Right atrium auricular region (tissue), 2 donors: ENCODE measurements around the gene TRA2B. TPM values are rescaled to one million over a fixed set of nuclear protein-coding genes. Genes with fewer than 3 reads are reported as not detected.

Source experiments
- DNase-seq: peaks from one replicate; pipeline ENCODE4 v3.0.0-alpha.2; 2019; ENCODE audit warnings: low spot score
- H3K27ac ChIP-seq, 2 donors: fragments of 200-600 bp; sonication (generic); 1 replicate in 1 of 2; 2 replicates in 1 of 2; pipeline ENCODE4 v1.5.1; 2016 to 2019
- H3K27me3 ChIP-seq, 2 donors: fragments of 200-600 bp; sonication (generic); one replicate each; pipeline versions ENCODE4 v1.5.1 to v1.6.0; 2017 to 2019
- H3K36me3 ChIP-seq: fragments of 200-600 bp; sonication (generic); one replicate; pipeline ENCODE4 v1.5.1; 2016
- H3K4me1 ChIP-seq, 2 donors: fragments of 200-600 bp; sonication (generic); one replicate each; pipeline versions ENCODE4 v1.5.1 to v1.6.0; 2017 to 2019
- H3K4me3 ChIP-seq, 2 donors: fragments of 200-600 bp; sonication (generic); 1 replicate in 1 of 2; 2 replicates in 1 of 2; pipeline ENCODE4 v1.5.1; 2017 to 2019; ENCODE audit warnings: mild to moderate bottlenecking in 1 of 2, moderate library complexity in 1 of 2
- H3K9me3 ChIP-seq, 2 donors: fragments of 200-600 bp; sonication (generic); one replicate each; pipeline ENCODE4 v1.5.1; 2019
- CTCF ChIP-seq, 2 donors: fragments of 200-600 bp; sonication (generic); IDR thresholded peaks; one replicate each; pipeline ENCODE4 v1.5.1; 2019; ENCODE audit warnings: antibody characterized with exemption in 2 of 2
- total RNA-seq, 2 donors: library from RNA; depleted of rRNA; stranded (reverse); fragments of >200 nt; gene quantifications; one replicate each; pipeline ENCODE4 v1.1.0, GENCODE V29; 2016

The TRA2B gene
- total RNA-seq, 2 donors from 2014 or later: 144 to 163 TPM

- H3K4me3 ChIP-seq: no peak overlapping the region
- H3K36me3 ChIP-seq: no peaks in the 10 kb centered on the region
- no peaks in the 10 kb centered on the region for H3K9me3 ChIP-seq
- no peak for TF ChIP-seq CTCF (IDR thresholded peaks at IDR 0.05)
- no peaks in the 10 kb centered on the region for H3K27me3 ChIP-seq
- H3K4me1 ChIP-seq: no peaks in the 10 kb centered on the region
- no peak overlapping the region for H3K27ac ChIP-seq
- DNase-seq: no peak
Measured at GRCh38 chr3:185950728-185951127, 12.9 kb upstream of the TRA2B start.

- no peak for DNase-seq
- Histone ChIP-seq H3K27me3 (no peaks in the 10 kb centered on the region), H3K9me3 (no peaks in the 10 kb centered on the region), H3K4me1 (no peaks in the 10 kb centered on the region), H3K4me3 (no peak overlapping the region), H3K27ac (no peak overlapping the region), H3K36me3 (no peaks in the 10 kb centered on the region)
- TF ChIP-seq CTCF (IDR thresholded peaks at IDR 0.05): no peak
Measured at GRCh38 chr3:185949515-185949914, 11.7 kb upstream of the TRA2B start.

GRCh38 chr3:185948292-185948691, 10.5 kb upstream of the TRA2B start:
- TF ChIP-seq CTCF (IDR thresholded peaks at IDR 0.05): no peak
- Histone ChIP-seq H3K36me3 (no peaks in the 10 kb centered on the region), H3K9me3 (no peaks in the 10 kb centered on the region), H3K4me1 (peaks cover 0 to 4% of the 10 kb centered on the region in 2 donors), H3K4me3 (no peak overlapping the region), H3K27me3 (no peaks in the 10 kb centered on the region), H3K27ac (no peak overlapping the region)
- no peak for DNase-seq

- peak in 1 of 2 donors; percentile 20 for TF ChIP-seq CTCF (IDR thresholded peaks at IDR 0.05)
- Histone ChIP-seq H3K4me3 (no peak overlapping the region), H3K4me1 (peaks cover 0 to 9% of the 10 kb centered on the region in 2 donors), H3K27ac (no peak overlapping the region), H3K9me3 (no peaks in the 10 kb centered on the region), H3K27me3 (no peaks in the 10 kb centered on the region), H3K36me3 (no peaks in the 10 kb centered on the region)
- no peak for DNase-seq
Measured at GRCh38 chr3:185943760-185944106, 5.9 kb upstream of the TRA2B start.

- no peaks in the 10 kb centered on the region for H3K27me3 ChIP-seq
- peak; percentile 90 for DNase-seq
Measured at GRCh38 chr3:185942907-185943759, 5.3 kb upstream of the TRA2B start.

More at GRCh38 chr3:185942907-185943759, 5.3 kb upstream of the TRA2B start:
- no peaks in the 10 kb centered on the region for H3K36me3 ChIP-seq
- H3K9me3 ChIP-seq: no peaks in the 10 kb centered on the region
- peaks cover 0 to 9% of the 10 kb centered on the region in 2 donors for H3K4me1 ChIP-seq
- TF ChIP-seq CTCF (IDR thresholded peaks at IDR 0.05): peak; percentile 99
- peak overlapping the region in 1 of 2 donors; percentile 19 for H3K4me3 ChIP-seq
- H3K27ac ChIP-seq: peak overlapping the region in 1 of 2 donors; percentile 41
